Dedifferentiated amniotic fluid mesenchymal stem cell (primary cell): ENCODE data around the gene LMNTD2.
"Not testable (repeated sequence)": the region's sequence is repeated elsewhere in the genome, so short reads cannot be mapped to it uniquely, and the experiment has no call there.

Experiments used
- DNase-seq: peaks from one replicate; pipeline ENCODE4 v3.0.0-alpha.2; 2016; ENCODE audit errors: extremely low spot score

Gene LMNTD2

DNA sequence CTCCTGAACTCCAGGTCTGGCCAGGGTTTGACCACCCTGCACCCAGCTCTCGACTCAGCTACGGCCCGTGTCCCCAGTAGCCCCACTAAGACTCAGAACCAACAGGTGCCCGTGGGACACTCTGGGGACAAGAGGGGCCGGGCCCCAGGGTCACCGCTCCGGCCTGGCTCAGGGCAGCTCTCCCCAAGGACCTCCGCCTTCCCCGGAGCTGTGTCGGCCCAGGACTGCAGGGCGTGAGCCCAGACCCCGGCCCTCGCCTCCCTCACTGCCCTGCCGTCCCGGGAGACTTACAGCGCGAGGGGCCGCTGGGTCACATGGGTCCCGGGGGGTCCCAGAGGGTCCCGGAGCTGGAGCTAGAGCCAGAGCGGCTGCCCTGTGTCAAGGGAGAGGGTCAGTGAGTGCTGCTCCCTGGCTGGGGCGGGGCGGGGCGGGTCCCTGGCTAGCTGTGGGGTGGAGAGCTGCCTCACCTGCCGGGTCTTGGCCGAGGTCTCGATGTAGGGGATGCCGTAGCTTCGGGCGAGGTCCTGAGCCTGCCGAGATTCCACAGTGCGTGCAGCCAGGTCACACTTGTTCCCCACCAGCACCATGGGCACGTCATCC, 27.5 kb downstream of the LMNTD2 start:
- no peak for DNase-seq

DNA sequence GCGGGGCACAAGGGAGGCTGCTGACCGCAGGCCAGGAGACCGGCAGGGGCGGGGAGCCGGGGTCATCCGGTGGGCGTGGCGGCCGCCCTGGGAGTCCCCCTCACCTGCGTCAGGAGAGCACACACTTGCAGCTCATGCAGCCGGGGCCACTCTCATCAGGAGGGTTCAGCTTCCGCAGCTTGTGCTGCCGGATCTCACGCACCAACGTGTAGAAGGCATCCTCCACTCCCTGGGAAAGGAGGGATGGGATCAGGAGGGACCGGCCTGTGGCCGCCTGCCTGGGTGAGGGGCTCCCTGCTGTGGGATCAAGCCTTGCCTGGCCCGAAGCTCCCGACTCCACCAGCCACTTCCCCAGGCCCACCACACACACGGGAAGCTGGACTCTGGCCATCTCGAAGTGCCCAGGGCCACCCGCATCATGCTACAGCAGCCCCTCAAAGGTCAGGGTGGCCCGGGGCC, 28.0 kb downstream of the LMNTD2 start:
- DNase-seq = no peak

GRCh38 chr11:531919-532526, 28.5 kb downstream of the LMNTD2 start:
- no peak for DNase-seq

DNA sequence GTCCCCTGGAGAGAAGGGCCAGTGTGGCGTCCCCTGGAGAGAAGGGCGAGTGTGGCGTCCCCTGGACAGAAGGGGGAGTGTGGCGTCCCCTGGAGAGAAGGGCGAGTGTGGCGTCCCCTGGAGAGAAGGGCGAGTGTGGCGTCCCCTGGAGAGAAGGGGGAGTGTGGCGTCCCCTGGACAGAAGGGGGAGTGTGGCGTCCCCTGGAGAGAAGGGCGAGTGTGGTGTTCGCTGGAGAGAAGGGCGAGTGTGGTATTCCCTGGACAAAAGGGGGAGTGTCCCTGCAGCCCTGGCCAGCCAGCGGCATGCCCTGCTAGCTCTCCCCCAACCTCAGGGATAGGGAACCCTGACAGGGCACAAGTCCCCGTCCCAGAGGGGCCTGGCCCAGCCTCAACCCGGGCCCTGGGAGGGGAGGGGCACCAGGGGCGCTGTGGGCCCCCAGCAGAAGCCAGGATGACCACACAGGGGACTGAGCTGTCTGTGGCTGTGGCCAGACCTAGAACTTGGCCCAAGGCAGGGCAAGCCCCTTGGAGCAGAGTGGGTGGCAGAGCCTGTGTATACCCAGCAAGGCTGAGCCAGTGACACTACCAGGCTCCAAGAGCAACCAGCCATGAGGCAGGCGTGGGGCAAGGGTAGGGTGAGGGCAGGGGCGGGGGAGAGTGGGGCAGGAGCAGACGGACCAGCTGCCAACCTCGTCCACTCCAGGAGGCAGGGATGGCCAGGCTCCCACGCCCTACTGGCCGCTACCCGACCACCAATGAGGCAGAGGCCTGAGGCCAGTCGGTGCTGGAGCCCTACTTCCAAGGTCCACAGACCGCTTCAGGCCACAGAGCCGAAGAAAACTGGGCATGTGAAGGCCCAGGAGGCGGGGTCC, 29.3 kb downstream of the LMNTD2 start:
- DNase-seq = no peak

GRCh38 chr11:529728-530411, 30.7 kb downstream of the LMNTD2 start:
- DNase-seq = no peak

GRCh38 chr11:528815-529727, 31.5 kb downstream of the LMNTD2 start:
- no peak for DNase-seq

DNA sequence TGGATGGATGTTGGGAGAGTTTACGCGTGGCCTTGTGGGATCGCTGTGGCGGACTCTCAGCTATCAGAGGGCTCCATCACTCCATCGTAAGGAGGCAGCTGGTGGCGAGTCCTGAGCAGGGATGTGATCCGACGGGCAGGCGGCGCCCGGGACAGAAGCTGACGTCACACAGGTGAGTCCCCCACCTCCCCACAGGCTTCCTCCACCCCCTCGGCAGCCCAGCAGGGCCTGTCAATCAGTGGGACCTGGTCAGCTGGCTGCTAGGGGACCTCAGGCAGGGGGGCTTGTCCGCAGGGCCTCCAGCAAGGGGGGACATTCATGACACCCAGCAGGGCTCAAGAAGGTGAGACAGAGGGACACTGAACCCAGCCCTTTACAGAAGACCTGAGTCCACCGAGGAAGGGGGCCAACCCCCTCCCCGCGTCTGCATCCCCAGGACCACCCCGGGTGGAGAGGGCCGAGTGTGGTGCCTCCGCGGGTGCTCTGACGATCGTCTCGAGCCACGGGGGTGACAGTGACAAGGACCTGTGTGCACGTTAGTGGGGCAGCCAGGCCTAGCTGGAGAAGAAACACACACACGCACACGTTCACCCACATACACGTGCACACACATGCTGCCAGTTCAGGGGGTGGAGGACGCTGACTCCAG, 32.2 kb downstream of the LMNTD2 start:
- DNase-seq = no peak

DNA sequence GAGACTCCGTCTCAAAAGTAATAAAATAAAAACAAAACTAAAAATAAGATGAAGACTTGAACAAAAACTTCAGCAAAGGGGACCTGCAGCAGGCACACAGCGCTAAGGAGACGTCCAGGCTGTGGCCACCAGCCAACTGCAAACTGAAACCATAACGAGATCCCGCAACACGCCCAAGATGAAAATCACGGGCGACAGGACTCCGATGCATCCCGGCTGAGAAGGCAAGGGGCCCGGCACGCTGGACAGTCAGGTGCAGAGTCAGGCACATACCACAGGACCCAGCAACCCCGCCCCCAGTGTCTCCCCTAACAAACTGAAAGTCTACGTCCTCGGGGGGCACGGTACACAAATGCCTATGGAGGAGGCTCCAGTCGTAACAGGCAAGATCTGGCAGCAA, 34.3 kb downstream of the LMNTD2 start:
- DNase-seq = no peak

DNA sequence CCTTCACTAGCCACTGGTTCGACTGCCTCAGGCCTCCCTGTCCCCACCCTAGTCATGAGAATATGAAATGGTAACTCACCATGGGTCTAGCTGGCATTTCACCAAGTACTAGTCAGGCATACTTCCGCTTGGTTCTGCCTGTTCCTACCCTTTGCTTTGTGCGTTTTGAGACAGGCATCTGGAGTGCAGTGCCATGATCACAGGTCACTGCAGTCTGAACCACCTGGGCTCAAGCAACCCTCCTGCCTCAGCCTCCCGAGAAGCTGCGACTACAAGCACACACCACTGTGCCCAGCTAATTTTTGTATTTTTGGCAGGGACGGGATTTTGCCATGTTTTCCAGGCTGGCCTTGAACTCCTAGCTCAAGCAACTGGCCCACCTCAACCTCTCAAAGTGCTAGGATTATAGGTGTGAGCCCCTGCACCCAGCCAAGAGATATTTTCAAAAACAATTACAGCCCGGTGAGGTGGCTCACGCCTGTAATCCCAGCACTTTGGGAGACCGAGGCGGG, 39.3 kb downstream of the LMNTD2 start:
- DNase-seq = no peak

GRCh38 chr11:520428-521176, 39.9 kb downstream of the LMNTD2 start:
- DNase-seq = no peak

GRCh38 chr11:518463-519202, 41.9 kb downstream of the LMNTD2 start:
- peak; percentile 87 for DNase-seq

DNA sequence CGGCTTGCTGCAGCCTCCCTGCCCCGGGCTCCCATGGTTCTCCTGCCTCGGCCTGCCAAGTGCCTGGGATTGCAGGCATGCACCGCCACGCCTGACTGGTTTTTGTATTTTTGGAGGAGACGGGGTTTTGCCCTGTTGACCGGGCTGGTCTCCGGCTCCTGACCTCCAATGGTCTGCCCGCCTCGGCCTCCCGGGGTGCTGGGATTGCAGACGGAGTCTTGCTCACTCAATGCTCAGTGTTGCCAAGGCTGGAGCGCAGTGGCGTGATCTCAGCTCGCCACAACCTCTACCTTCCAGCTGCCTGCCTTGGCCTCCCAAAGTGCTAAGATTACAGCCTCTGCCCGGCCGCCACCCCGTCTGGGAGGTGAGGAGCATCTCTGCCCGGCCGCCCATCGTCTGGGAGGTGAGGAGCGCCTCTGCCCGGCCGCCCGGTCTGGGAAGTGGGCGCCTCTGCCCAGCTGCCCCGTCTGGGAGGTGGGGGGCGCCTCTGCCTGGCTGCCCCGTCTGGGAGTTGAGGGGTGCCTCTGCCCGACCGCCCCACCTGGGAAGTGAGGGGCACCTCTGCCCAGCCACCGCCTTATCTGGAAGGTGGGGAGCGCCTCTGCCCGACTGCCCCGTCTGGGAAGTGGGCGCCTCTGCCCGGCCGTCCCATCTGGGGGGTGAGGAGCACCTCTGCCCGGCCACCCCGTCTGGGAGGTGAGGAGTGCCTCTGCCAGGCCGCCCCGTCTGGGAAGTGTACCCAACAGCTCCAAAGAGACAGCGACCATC, 43.4 kb downstream of the LMNTD2 start:
- not testable (repeated sequence) for DNase-seq

- DNase-seq = no peak
Measured at GRCh38 chr11:516400-516799, 44.1 kb downstream of the LMNTD2 start.

DNA sequence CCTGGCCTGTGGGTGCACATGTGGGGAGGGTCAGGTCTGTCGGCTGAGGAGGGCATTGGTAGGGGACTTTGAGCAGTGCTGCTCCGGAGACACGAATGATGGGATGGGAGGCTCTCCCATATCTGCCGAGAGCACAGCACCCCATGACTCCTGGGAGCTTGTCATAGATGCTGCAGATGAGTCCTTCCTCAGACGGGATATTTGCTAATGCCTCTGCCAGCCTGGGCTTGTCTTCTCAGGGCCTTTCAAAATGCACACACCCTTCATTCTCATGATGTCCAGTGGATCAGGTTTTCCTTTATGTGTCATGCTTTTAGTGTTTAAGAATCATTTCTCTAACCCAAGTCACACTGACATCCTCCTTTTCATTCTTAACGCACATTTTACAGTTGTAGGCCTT, 45.4 kb downstream of the LMNTD2 start:
- no peak for DNase-seq

- DNase-seq = no peak
Measured at GRCh38 chr11:514606-515005, 45.9 kb downstream of the LMNTD2 start.

- no peak for DNase-seq
Measured at GRCh38 chr11:512761-513595, 47.6 kb downstream of the LMNTD2 start.

DNA sequence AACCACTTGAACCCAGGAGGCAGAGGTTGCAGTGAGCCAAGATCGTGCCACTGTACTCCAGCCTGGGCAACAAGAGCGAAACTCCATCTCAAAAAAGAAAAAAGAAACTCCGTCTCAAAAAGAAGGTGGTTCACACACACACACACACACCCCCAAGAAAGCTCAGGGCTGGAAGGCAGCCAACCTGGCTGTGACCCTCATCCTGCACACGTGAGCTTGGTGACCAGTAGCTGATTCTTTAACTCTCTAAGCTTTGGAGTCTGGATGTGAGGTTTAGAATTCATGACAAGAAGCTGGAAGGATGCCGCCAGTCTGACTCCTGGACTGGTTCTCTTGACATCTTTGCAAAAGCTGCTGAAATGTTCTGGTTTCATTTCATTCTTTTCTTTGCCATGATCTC, 51.6 kb downstream of the LMNTD2 start:
- no peak for DNase-seq
